PC-3 (cell line): Measurements from ENCODE around the gene ACKR2. TPM values are rescaled to one million over a fixed set of nuclear protein-coding genes. Genes with fewer than 3 reads are reported as not detected.

Experiments used
- ATAC-seq: fragments of 200-7000 bp; cut with Tn5 transposase; 2 replicates; pipeline ENCODE4 v1.9.1; 2020; ENCODE audit warnings: mild to moderate bottlenecking, moderate library complexity
- BruUV-seq: library from RNA; stranded (reverse); fragments of 400-500 nt; replicated peaks from 2 replicates; lab custom pipeline; 2021; lab: Mats Ljungman, UMichigan
- CTCF ChIA-PET: fragments of 300-600 bp; sonication (Branson Sonifier 250); formaldehyde crosslinking; loops from one replicate; lab custom pipeline; 2022; ENCODE audit warnings: antibody characterized with exemption; lab: Charles Lee
- POLR2A ChIA-PET: fragments of 300-600 bp; sonication (Branson Sonifier 250); formaldehyde crosslinking; loops from one replicate; lab custom pipeline; 2022; ENCODE audit warnings: antibody characterized with exemption; ENCODE audit not compliant: unreplicated experiment; lab: Charles Lee
- DNase-seq: peaks from one replicate; pipeline ENCODE4 v3.0.0-alpha.2; 2015
- H2AFZ ChIP-seq: fragments of 300-600 bp; sonication (generic); 2 replicates; pipeline ENCODE4 v1.6.0; 2016; ENCODE audit warnings: antibody characterized with exemption, low read length
- H3F3A ChIP-seq: fragments of 300-600 bp; sonication (generic); one replicate; pipeline ENCODE4 v1.6.0; 2017; ENCODE audit warnings: antibody characterized with exemption, low read length, control low read depth, mild to moderate bottlenecking; ENCODE audit not compliant: unreplicated experiment
- H3K27ac ChIP-seq: fragments of 300-600 bp; sonication (generic); 2 replicates; pipeline ENCODE4 v1.5.1; 2016; ENCODE audit warnings: mild to moderate bottlenecking, low read length
- H3K27me3 ChIP-seq: fragments of 300-600 bp; sonication (generic); 2 replicates; pipeline ENCODE4 v1.6.1; 2016; ENCODE audit warnings: low read length, mixed read lengths
- H3K36me3 ChIP-seq: fragments of 300-600 bp; sonication (generic); 2 replicates; pipeline ENCODE4 v1.6.1; 2016; ENCODE audit warnings: low read depth, mixed run types, low read length, mixed read lengths
- H3K4me1 ChIP-seq: fragments of 300-600 bp; sonication (generic); 2 replicates; pipeline ENCODE4 v1.5.1; 2016; ENCODE audit warnings: low read length; ENCODE audit not compliant: insufficient read depth
- H3K4me2 ChIP-seq: fragments of 300-600 bp; sonication (generic); 2 replicates; pipeline ENCODE4 v1.6.0; 2016; ENCODE audit warnings: low read length
- H3K4me3 ChIP-seq: fragments of 300-600 bp; sonication (generic); 2 replicates; pipeline ENCODE4 v1.5.1; 2016; ENCODE audit warnings: mild to moderate bottlenecking, low read length, mixed read lengths
- H3K79me2 ChIP-seq: fragments of 300-600 bp; sonication (generic); 2 replicates; pipeline ENCODE4 v1.6.1; 2017; ENCODE audit warnings: low read length, mixed read lengths
- H3K9ac ChIP-seq: fragments of 300-600 bp; sonication (generic); 2 replicates; pipeline ENCODE4 v1.6.0; 2016; ENCODE audit warnings: mild to moderate bottlenecking, low read length
- H3K9me2 ChIP-seq: fragments of 300-600 bp; sonication (generic); replicated peaks from 2 replicates; pipeline ENCODE4 v1.6.1; 2016; ENCODE audit warnings: mixed run types, low read length, mixed read lengths
- H3K9me3 ChIP-seq: fragments of 300-600 bp; sonication (generic); 2 replicates; pipeline ENCODE4 v1.6.1; 2016; ENCODE audit warnings: low read length, mixed read lengths
- H4K20me1 ChIP-seq: fragments of 300-600 bp; sonication (generic); 2 replicates; pipeline ENCODE4 v1.6.1; 2016; ENCODE audit warnings: low read length, mixed read lengths
- CTCF ChIP-seq: fragments of 300-600 bp; sonication (generic); conservative IDR thresholded peaks from 2 replicates; pipeline ENCODE4 v1.5.1; 2017; ENCODE audit warnings: antibody characterized with exemption, low read depth, mild to moderate bottlenecking, low read length
- EZH2 ChIP-seq: fragments of 300-600 bp; sonication (generic); IDR thresholded peaks from one replicate; pipeline ENCODE4 v1.6.1; 2017; ENCODE audit warnings: antibody characterized with exemption, mild to moderate bottlenecking, low read length; ENCODE audit not compliant: unreplicated experiment
- EZH2phosphoT487 ChIP-seq: fragments of 300-600 bp; sonication (generic); IDR thresholded peaks from 2 replicates; pipeline ENCODE4 v1.6.1; 2018; ENCODE audit warnings: mild to moderate bottlenecking, antibody characterized with exemption, low read length, borderline replicate concordance
- intact Hi-C: fragments of 100-400 bp; cut with micrococcal nuclease; formaldehyde crosslinking; loops from 2 replicates; pipeline ENCODE4 v1.9.0; 2023
- total RNA-seq: library from RNA; depleted of rRNA; stranded (reverse); fragments of >200 nt; gene quantifications from 2 replicates; pipeline ENCODE4 v1.2.3, GENCODE V29; 2014

ACKR2 gene
- total RNA-seq, 1 experiment from 2014 or later: 3.9 TPM

- no peak overlapping the region for H3K4me3 ChIP-seq
- H3K36me3 ChIP-seq: no peaks in the 10 kb centered on the region
- no peak overlapping the region for H3K27ac ChIP-seq
- ChIA-PET POLR2A (no interaction called here), CTCF (no interaction called here)
- no peaks in the 10 kb centered on the region for H3K4me1 ChIP-seq
- H3K27me3 ChIP-seq: no peaks in the 10 kb centered on the region
- DNase-seq (no peak), ATAC-seq (no peak)
- no peaks in the 10 kb centered on the region for H4K20me1 ChIP-seq
- intact Hi-C loops: no loop called here
- H3K4me2 ChIP-seq: no peak overlapping the region
- no peak overlapping the region for H2AFZ ChIP-seq
- H3F3A ChIP-seq: no peaks in the 10 kb centered on the region
- no peaks in the 10 kb centered on the region for H3K9me3 ChIP-seq
- H3K9ac ChIP-seq: no peak overlapping the region
- TF ChIP-seq EZH2 (no peak), CTCF (no peak), EZH2phosphoT487 (no peak)
- H3K9me2 ChIP-seq: no peaks in the 10 kb centered on the region
- no TSS peak for BruUV-seq
- no peaks in the 10 kb centered on the region for H3K79me2 ChIP-seq
Measured at GRCh38 chr3:42867138-42867537, 57.9 kb downstream of the ACKR2 start.

- H3K9me3 ChIP-seq: no peaks in the 10 kb centered on the region
- H3K79me2 ChIP-seq: no peaks in the 10 kb centered on the region
- no peak overlapping the region for H3K4me3 ChIP-seq
- H3K9ac ChIP-seq: no peak overlapping the region
- H3K4me1 ChIP-seq: no peaks in the 10 kb centered on the region
- no peak for TF ChIP-seq CTCF
- no peak for TF ChIP-seq EZH2
- no peak for TF ChIP-seq EZH2phosphoT487
- no peak overlapping the region for H3K4me2 ChIP-seq
- ATAC-seq: no peak
- intact Hi-C loops: no loop called here
- DNase-seq: no peak
- H2AFZ ChIP-seq: no peak overlapping the region
- BruUV-seq: no TSS peak
- POLR2A ChIA-PET: no interaction called here
- no peaks in the 10 kb centered on the region for H4K20me1 ChIP-seq
- CTCF ChIA-PET: no interaction called here
- no peaks in the 10 kb centered on the region for H3K36me3 ChIP-seq
- no peaks in the 10 kb centered on the region for H3K9me2 ChIP-seq
- no peak overlapping the region for H3K27ac ChIP-seq
- H3K27me3 ChIP-seq: 0 out of 2 replicates have a peak, but pooled peaks cover 3% of the 10 kb centered on the region
- H3F3A ChIP-seq: no peaks in the 10 kb centered on the region
Measured at GRCh38 chr3:42868841-42869240, 59.6 kb downstream of the ACKR2 start.

- no peak overlapping the region for H3K4me3 ChIP-seq
- H3K27me3 ChIP-seq: 0 out of 2 replicates have a peak, but pooled peaks cover 3% of the 10 kb centered on the region
- CTCF ChIA-PET: no interaction called here
- TF ChIP-seq EZH2: no peak
- TF ChIP-seq CTCF: no peak
- TF ChIP-seq EZH2phosphoT487: no peak
- no peak overlapping the region for H3K27ac ChIP-seq
- no peaks in the 10 kb centered on the region for H3K9me3 ChIP-seq
- no peaks in the 10 kb centered on the region for H4K20me1 ChIP-seq
- no peaks in the 10 kb centered on the region for H3F3A ChIP-seq
- no peaks in the 10 kb centered on the region for H3K36me3 ChIP-seq
- no peak for ATAC-seq
- H3K4me1 ChIP-seq: no peaks in the 10 kb centered on the region
- BruUV-seq: no TSS peak
- intact Hi-C loops: no loop called here
- H3K4me2 ChIP-seq: no peak overlapping the region
- no peak for DNase-seq
- no peaks in the 10 kb centered on the region for H3K79me2 ChIP-seq
- no peak overlapping the region for H2AFZ ChIP-seq
- no peak overlapping the region for H3K9ac ChIP-seq
- POLR2A ChIA-PET: no interaction called here
- no peaks in the 10 kb centered on the region for H3K9me2 ChIP-seq
Measured at GRCh38 chr3:42871592-42872196, 62.4 kb downstream of the ACKR2 start.
